NOMO-1 treated with dmso at 0.1 percent for 144 hours (cell line): ENCODE measurements around the gene SLC7A10.
A peak's percentile ranks its signal among the peaks of the same experiment; 100 is the strongest.
"Not testable (repeated sequence)": the region's sequence is repeated elsewhere in the genome, so short reads cannot be mapped to it uniquely, and the experiment has no call there.

ENCODE experiments used
- DNase-seq: peaks from one replicate; lab custom pipeline; 2025; ENCODE audit not compliant: unreplicated experiment; lab: John Stamatoyannopoulos, UW

The SLC7A10 gene

GRCh38 chr19:33219261-33219815 is 6.3 kb downstream of the SLC7A10 start:
- DNase-seq = no peak

DNA sequence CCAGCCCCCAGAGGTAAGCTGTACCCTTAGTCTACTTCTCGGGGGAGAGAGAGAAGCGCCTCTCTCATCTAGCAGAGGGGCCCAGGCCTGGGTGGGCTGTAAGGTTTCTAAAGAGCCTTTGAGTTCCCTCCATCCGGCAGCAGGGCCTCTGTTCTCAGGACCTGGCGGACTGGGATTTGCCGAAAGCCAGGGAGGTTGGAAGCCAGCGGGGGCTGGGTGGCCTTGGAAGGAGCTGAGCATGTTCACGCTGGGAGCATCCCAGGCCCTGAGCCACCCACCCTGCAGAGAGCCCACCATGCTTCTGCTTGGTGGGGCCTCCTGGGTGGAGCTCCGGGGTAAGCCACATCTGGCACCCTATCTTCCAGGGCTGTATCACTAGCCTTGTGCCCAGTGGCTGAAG is 7.8 kb downstream of the SLC7A10 start:
- DNase-seq = no peak

DNA sequence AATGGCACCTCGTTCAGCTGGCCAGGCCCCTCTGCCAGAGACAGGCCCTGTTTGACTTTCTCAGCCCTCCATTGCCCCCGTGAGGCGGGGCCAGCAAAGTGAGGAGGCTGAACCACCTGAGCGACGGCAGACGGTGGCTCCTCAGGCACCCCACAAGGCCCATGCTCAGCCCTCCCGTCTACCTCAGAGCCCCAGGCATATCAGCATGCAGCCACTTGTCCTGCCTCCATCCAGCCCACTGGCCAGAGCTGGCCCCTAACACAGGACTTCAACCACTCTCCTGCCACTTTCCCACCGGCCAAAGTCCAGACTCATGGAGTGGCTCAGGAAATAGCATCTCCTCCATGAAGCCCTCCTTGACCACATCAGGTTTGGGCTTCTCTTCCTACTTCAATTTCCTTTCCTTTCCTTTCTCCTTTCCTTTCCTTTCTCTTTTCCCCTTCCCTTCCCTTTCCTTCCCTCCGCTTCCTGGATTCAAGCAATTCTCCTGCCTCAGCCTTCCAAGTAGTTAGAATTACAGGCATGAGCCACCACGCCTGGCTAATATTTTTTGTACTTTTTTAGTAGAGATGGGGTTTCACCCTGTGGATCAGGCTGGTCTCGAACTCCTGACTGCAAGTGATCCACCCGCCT is 9.3 kb downstream of the SLC7A10 start:
- DNase-seq = no peak

DNA sequence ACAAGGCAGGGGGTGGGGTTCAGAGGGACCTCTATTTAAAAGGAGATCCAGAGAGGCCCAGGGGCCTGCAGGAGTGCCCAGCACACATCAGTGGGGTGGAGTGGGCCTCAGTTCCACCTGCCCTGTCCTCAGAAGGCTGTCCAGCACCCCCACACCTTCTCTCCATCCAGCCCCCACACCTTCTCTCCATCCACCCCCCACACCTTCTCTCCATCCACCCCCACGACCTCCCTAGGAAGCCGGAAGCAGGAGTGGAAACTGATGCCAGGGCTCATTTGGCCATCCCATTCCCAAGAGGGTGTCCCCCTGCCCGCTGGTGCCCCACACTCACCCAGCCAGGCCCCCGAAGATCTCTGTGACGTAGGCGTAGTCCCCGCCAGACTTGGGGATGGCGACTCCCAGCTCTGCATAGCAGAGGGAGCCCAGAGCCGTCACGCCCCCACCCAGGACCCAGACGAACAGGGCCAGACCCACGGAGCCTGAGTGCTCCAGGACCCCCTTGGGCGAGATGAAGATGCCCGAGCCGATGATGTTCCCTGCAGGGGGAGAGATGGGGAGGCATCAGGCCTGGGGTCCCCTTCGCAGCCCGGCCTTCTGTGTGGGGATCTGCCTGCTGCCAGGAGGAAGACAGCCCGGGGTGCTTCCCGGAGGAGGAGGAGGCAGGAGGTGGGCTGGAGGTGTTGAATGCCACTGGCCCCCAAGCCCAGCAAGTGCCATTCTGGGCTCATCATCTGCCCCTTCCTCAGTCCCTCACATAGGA is 10.0 kb downstream of the SLC7A10 start:
- DNase-seq = no peak

GRCh38 chr19:33214596-33214995 is 11.1 kb downstream of the SLC7A10 start:
- no peak for DNase-seq

GRCh38 chr19:33212436-33213172 is 13.0 kb downstream of the SLC7A10 start:
- no peak for DNase-seq

DNA sequence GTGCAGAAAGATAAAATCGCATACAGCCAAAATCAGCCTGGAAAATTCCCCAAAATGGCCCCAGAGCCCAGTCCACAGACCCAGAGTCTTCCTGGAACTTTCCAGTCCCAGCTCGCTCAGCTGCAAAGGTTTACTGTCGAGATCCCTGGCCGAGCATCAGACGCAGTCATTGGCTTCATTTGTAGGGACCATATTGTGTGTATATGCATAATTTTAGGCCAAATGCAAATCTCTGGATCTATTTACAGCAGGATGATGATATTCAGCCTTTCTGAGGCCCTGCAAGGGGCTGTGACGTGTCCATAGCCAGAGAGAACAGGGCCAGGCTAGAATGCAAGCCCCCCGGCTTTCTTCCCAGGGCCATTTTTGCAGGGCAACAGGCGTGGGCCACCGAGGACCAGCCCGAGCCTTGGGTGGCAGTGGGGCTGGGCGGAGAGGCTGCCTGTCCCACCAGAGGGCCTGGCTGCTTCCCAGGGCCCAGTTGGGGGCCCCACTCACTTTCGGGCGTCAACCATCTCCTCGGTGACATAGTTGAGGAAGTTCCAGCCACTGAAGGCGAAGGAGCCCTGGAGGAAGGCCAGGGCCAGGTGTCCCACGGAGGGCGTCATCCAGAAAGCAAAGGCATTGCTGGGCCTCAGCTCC is 13.7 kb downstream of the SLC7A10 start:
- DNase-seq = no peak

DNA sequence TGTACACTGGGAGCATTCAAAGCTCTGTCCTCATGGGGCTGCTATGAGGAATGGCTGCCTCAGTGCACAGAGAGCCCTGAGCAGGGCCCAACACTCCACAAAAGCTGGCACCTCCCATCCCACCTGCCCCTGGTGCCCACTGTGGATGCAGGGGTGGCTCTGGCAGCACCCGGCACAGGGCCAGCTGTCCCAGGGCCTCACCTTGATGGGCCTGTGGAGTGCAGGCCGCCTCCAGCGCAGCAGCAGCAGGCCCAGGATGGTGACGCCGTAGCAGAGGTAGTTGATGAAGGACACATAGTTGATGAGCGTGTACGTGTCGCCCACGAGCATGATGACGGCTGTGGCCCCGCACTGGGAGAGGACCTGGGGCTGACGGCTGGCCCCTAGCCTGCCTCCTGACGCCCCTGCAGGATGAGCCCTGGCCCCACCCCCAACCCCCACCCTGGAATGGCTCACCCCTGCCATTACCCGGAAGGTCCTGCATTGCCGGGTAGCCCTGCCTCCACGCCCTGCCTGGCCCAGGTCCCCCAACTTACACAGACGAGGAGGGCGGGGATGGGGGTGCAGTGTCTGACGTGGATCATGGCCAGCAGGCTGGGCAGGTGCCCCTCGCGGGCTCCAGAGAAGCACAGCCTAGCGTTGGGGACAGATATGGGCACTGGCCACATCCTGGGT is 15.2 kb downstream of the SLC7A10 start:
- no peak for DNase-seq

GRCh38 chr19:33209850-33210230 is 15.8 kb downstream of the SLC7A10 start:
- not testable (repeated sequence) for DNase-seq

DNA sequence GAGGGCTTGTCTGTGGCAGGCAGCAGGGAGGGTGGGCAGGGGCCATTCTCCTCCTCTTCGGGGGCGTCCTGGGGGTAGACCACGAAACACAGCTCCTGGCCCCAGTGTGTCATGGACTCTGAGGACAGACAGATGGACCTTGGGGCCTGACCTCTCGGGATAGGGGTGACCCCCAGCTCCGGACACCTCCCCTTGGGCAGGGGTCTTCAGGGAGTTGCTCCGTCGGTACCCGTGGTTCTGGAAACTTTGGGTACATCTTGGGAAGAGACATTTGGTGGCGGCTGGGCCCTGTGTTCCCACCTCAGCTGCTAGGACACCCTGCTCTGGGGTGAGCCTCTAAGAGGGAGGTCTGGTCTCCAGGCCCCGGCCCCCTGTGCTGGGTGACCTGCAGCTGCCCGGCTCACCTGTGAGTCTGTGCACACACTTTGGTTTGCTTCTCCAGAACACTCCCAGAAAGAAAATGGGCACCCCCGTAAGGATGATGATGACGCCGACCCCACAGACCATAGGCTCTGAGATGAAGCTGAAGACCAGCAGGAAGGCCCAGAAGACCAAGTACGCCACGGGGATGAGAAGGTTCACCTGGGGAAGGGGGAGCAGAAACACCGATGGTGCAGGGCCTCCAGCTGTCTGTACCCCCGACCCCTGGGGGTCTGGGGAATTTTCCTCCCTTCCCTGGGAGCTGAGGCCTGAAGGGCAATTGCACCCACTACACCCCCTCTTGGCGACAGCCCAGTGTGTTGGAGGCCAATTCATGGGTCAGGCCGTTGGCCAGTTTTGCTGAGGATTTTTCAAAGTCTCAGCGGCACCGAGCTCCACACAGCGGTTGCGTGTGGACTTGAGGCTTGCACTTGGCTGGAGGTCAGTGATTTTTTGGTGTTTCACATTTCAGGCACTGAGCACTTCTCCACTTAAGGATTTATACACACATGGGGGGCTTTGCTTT is 16.5 kb downstream of the SLC7A10 start:
- no peak for DNase-seq

DNA sequence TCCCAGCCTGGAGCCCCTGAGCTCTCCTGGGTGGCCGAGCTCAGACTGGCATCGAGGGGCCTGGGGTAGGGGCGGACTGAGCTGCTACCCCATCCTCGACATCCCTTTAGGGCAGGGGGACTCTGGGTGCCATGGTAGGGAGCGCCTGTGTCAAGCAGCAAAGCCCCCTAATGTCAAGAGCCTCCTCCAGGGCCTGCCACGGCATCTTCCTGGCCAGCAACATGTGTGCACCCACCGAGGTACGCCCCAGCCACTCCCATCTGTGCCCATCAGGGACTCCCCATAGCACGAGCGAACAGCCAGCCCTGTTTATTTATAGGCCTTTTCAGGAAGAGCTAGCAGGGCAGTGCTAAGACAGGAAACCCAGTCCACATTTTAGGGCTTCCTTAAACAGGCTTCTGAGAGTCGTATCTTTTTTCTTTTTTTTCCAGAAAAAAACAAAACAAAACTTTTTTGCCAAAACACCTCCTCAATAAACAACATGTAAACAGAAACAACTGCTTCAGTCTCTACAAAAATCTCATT is 17.2 kb downstream of the SLC7A10 start:
- DNase-seq = peak; percentile 43

DNA sequence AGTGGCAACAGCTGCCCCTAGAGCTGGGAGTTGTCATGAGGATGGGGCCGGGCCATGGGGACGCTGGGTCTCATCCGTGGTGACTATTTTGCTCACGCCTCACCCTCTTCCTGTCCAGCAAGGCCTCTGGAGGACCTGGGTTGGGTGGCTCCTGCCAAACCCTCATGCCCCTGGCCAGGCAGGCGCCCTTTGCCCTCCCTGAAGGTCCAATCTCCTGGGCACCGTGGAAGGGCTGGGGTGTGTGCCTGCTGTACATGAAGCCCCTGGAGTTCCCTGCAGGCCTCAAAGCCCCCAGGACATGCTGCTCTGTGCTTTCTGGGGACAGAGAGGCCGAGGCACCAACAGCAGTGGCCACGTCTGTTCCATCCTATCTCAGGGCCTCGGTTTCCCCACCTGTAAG is 17.7 kb downstream of the SLC7A10 start:
- no peak for DNase-seq

DNA sequence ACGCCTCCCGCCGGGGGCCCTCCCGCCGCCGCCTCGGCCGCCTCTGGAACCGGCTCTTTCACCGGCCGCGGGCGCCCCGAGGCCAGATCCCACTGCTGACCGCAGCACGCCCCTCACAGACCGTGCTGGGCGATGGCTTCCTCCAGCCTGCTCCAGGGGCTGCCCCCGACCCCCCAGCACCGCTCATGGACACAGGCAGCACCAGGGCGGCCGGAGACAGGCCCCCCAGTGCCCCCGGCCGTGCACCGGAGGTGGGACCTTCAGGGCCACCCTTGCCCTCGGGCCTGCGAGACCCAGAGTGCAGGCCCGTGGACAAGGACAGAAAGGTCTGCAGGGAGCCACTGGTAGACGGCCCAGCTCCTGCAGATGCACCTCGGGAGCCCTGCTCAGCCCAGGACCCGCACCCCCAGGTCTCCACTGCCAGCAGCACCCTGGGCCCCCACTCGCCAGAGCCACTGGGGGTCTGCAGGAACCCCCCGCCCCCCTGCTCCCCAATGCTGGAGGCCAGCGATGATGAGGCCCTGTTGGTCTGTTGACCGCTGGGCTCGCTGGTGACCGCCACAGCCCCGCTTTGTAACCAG is 18.5 kb downstream of the SLC7A10 start:
- no peak for DNase-seq

DNA sequence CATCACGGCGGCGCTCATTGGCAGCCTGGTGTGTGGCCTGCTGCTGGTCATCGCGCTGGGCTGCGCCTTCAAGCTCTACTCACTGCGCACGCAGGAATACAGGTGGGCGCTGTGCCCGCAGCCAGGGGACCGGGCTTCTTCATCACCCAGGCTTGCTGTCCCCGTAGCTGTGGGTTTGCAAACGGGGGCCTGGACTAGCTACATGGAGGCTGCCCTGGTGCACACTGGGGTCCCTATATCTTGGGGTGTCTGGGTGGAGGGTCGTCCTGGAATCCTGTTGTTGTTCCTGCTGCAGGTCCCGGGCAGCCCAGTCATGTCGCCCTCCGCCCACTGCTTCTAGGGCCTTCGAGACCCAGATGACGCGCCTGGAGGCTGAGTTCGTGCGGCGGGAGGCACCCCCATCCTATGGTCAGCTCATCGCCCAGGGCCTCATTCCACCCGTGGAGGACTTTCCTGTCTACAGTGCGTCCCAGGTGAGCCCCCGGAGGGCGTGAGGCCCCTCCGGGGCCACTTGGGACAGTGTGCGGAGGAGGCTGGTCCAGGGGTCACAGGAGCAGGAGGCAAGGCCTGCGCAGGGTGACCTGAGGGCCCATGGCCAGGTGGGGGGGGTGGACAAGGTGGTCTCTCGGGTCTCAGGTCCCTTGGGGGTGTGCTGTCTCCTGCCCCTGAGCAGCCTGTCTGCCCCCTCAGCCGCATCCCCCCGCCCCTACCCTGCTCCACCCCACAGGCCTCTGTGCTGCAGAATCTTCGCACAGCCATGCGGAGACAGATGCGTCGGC is 19.2 kb downstream of the SLC7A10 start:
- DNase-seq = no peak

GRCh38 chr19:33205531-33206260 is 20.0 kb downstream of the SLC7A10 start:
- DNase-seq = no peak

GRCh38 chr19:33205110-33205509 is 20.5 kb downstream of the SLC7A10 start:
- DNase-seq = no peak

DNA sequence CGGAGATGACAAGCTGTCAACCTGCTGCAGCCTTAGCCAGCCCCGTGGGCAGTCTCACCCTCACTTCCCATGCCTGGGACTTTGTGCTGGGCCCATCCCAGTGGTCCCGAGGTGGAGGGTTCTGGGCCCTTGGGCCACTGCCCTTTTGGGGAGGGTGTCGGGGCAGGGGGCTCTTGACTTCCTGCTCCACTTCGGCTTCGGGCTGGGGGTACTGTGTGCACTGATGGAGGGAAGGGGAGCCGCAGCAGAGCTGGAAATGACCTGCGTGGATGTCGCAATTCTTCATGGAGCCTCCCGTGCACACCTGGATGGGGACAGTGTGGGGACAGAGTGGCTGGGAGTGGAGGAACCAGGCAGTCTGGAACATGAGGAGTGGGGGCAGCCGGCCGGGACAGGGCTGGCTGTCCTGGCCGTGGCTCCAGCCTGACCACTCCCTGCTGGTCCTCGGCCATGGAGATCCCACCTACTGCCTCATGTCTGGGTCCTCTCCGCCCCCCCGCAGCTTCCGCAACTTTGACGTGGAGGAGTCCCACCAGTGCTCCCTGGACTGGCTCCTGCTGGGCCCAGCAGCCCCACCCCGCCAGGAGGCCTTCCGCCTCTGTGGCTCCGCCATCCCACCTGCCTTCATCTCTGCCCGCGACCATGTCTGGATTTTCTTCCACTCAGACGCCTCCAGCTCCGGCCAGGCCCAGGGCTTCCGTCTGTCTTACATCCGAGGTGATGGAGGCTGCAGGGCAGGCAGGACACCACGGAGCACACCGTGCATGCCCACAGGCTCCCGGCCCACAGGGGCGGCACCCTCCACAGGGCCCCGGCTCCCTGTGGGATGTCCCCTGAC is 21.3 kb downstream of the SLC7A10 start:
- no peak for DNase-seq
